Measurements from ENCODE around the gene ASF1A. TPM values are rescaled to one million over a fixed set of nuclear protein-coding genes. Genes with fewer than 3 reads are reported as not detected.

Gene ASF1A
- total RNA-seq, 2 donors from 2014 or later, result 14.4 to 20.6 TPM

GRCh38 chr6:118890997-118891790, 2.8 kb upstream of the ASF1A start:
- DNase-seq, result no peak
- H3K36me3 Mint-ChIP-seq (ENCODE audit: low read depth), result peaks cover 4% of the 10 kb centered on the region
- H3K4me3 Mint-ChIP-seq, result peak overlapping the region; percentile 95
- ATAC-seq, result no peak
- H3K27me3 Mint-ChIP-seq, result no peaks in the 10 kb centered on the region
- peak overlapping the region; percentile 100 for H3K27ac Mint-ChIP-seq
- peaks cover 60% of the 10 kb centered on the region for H3K4me1 Mint-ChIP-seq
- H3K9me3 ChIP-seq (ENCODE audit: control insufficient read depth, low read length, poor library complexity, severe bottlenecking), result no peaks in the 10 kb centered on the region

- peak overlapping the region; percentile 95 for H3K4me3 Mint-ChIP-seq
- H3K27me3 Mint-ChIP-seq, result no peaks in the 10 kb centered on the region
- DNase-seq (no peak), ATAC-seq (no peak)
- H3K36me3 Mint-ChIP-seq (ENCODE audit: low read depth), result peaks cover 4% of the 10 kb centered on the region
- H3K9me3 ChIP-seq (ENCODE audit: control insufficient read depth, low read length, poor library complexity, severe bottlenecking), result no peaks in the 10 kb centered on the region
- peaks cover 54% of the 10 kb centered on the region for H3K4me1 Mint-ChIP-seq
- peak overlapping the region; percentile 100 for H3K27ac Mint-ChIP-seq
These were observed 1.5 kb upstream of the ASF1A start for GRCh38 chr6:118892355-118892991.

GRCh38 chr6:118893064-118893806, 717 bp upstream of the ASF1A start:
- H3K9me3 ChIP-seq (ENCODE audit: control insufficient read depth, low read length, poor library complexity, severe bottlenecking), result no peaks in the 10 kb centered on the region
- peak in 2 of 3 donors; percentile 32 to 42 for DNase-seq
- peaks cover 4% of the 10 kb centered on the region for H3K36me3 Mint-ChIP-seq (ENCODE audit: low read depth)
- H3K27ac Mint-ChIP-seq, result peak overlapping the region; percentile 100
- peak; percentile 54 for ATAC-seq
- peak overlapping the region; percentile 95 for H3K4me3 Mint-ChIP-seq
- peaks cover 57% of the 10 kb centered on the region for H3K4me1 Mint-ChIP-seq
- H3K27me3 Mint-ChIP-seq, result no peaks in the 10 kb centered on the region

GRCh38 chr6:118894425-118895260, 691 bp downstream of the ASF1A start:
- H3K4me1 Mint-ChIP-seq, result peaks cover 54% of the 10 kb centered on the region
- H3K36me3 Mint-ChIP-seq (ENCODE audit: low read depth), result peaks cover 13% of the 10 kb centered on the region
- H3K4me3 Mint-ChIP-seq, result peak overlapping the region; percentile 95
- DNase-seq (peak; percentile 53 to 58 (median 57)), ATAC-seq (peak; percentile 41)
- H3K9me3 ChIP-seq (ENCODE audit: control insufficient read depth, low read length, poor library complexity, severe bottlenecking), result no peaks in the 10 kb centered on the region
- no peaks in the 10 kb centered on the region for H3K27me3 Mint-ChIP-seq
- H3K27ac Mint-ChIP-seq, result peak overlapping the region; percentile 100

- peak overlapping the region; percentile 100 for H3K27ac Mint-ChIP-seq
- ATAC-seq (no peak), DNase-seq (no peak)
- peak overlapping the region; percentile 77 for H3K4me3 Mint-ChIP-seq
- no peaks in the 10 kb centered on the region for H3K27me3 Mint-ChIP-seq
- peaks cover 13% of the 10 kb centered on the region for H3K36me3 Mint-ChIP-seq (ENCODE audit: low read depth)
- peaks cover 59% of the 10 kb centered on the region for H3K4me1 Mint-ChIP-seq
- H3K9me3 ChIP-seq (ENCODE audit: control insufficient read depth, low read length, poor library complexity, severe bottlenecking), result no peaks in the 10 kb centered on the region
These were observed 1.3 kb downstream of the ASF1A start for GRCh38 chr6:118895261-118895560.

GRCh38 chr6:118895859-118896258, 1.9 kb downstream of the ASF1A start:
- Mint-ChIP-seq H3K27ac (peak overlapping the region; percentile 100), H3K27me3 (no peaks in the 10 kb centered on the region), H3K4me3 (peak overlapping the region; percentile 77), H3K36me3 (ENCODE audit: low read depth) (peaks cover 13% of the 10 kb centered on the region), H3K4me1 (peaks cover 60% of the 10 kb centered on the region)
- H3K9me3 ChIP-seq (ENCODE audit: control insufficient read depth, low read length, poor library complexity, severe bottlenecking), result no peaks in the 10 kb centered on the region
- DNase-seq, result no peak
- no peak for ATAC-seq

- H3K9me3 ChIP-seq (ENCODE audit: control insufficient read depth, low read length, poor library complexity, severe bottlenecking), result no peaks in the 10 kb centered on the region
- ATAC-seq, result no peak
- Mint-ChIP-seq H3K4me3 (peak overlapping the region; percentile 77), H3K4me1 (peaks cover 57% of the 10 kb centered on the region), H3K27me3 (no peaks in the 10 kb centered on the region), H3K27ac (peak overlapping the region; percentile 100), H3K36me3 (ENCODE audit: low read depth) (peaks cover 13% of the 10 kb centered on the region)
- no peak for DNase-seq
These were observed 2.6 kb downstream of the ASF1A start for GRCh38 chr6:118896339-118897136.

GRCh38 chr6:118897386-118897785, 3.4 kb downstream of the ASF1A start:
- peak overlapping the region; percentile 26 for H3K4me3 Mint-ChIP-seq
- DNase-seq (no peak), ATAC-seq (no peak)
- no peaks in the 10 kb centered on the region for H3K9me3 ChIP-seq (ENCODE audit: control insufficient read depth, low read length, poor library complexity, severe bottlenecking)
- H3K27ac Mint-ChIP-seq, result peak overlapping the region; percentile 9
- H3K4me1 Mint-ChIP-seq, result peaks cover 52% of the 10 kb centered on the region
- H3K27me3 Mint-ChIP-seq, result no peaks in the 10 kb centered on the region
- H3K36me3 Mint-ChIP-seq (ENCODE audit: low read depth), result peaks cover 13% of the 10 kb centered on the region

GRCh38 chr6:118899948-118900347, 6.0 kb downstream of the ASF1A start:
- ATAC-seq (peak; percentile 82), DNase-seq (no peak)
- H3K27me3 Mint-ChIP-seq, result no peaks in the 10 kb centered on the region
- H3K36me3 Mint-ChIP-seq (ENCODE audit: low read depth), result peaks cover 8% of the 10 kb centered on the region
- peaks cover 50% of the 10 kb centered on the region for H3K4me1 Mint-ChIP-seq
- peak overlapping the region; percentile 39 for H3K4me3 Mint-ChIP-seq
- no peaks in the 10 kb centered on the region for H3K9me3 ChIP-seq (ENCODE audit: control insufficient read depth, low read length, poor library complexity, severe bottlenecking)
- peak overlapping the region; percentile 86 for H3K27ac Mint-ChIP-seq

GRCh38 chr6:118902726-118903125, 8.8 kb downstream of the ASF1A start:
- ATAC-seq, result no peak
- Mint-ChIP-seq H3K27me3 (no peaks in the 10 kb centered on the region), H3K36me3 (ENCODE audit: low read depth) (peaks cover 8% of the 10 kb centered on the region), H3K4me3 (no peak overlapping the region), H3K4me1 (peaks cover 52% of the 10 kb centered on the region), H3K27ac (peak overlapping the region; percentile 90)
- DNase-seq, result no peak
- no peaks in the 10 kb centered on the region for H3K9me3 ChIP-seq (ENCODE audit: control insufficient read depth, low read length, poor library complexity, severe bottlenecking)

GRCh38 chr6:118903138-118903537, 9.2 kb downstream of the ASF1A start:
- DNase-seq, result no peak
- Mint-ChIP-seq H3K36me3 (ENCODE audit: low read depth) (peaks cover 8% of the 10 kb centered on the region), H3K27ac (peak overlapping the region; percentile 90), H3K4me1 (peaks cover 49% of the 10 kb centered on the region), H3K27me3 (no peaks in the 10 kb centered on the region), H3K4me3 (no peak overlapping the region)
- no peaks in the 10 kb centered on the region for H3K9me3 ChIP-seq (ENCODE audit: control insufficient read depth, low read length, poor library complexity, severe bottlenecking)
- ATAC-seq, result no peak

- no peaks in the 10 kb centered on the region for H3K27me3 Mint-ChIP-seq
- H3K36me3 Mint-ChIP-seq (ENCODE audit: low read depth), result peaks cover 6% of the 10 kb centered on the region
- H3K4me3 Mint-ChIP-seq, result no peak overlapping the region
- ATAC-seq, result no peak
- H3K27ac Mint-ChIP-seq, result peak overlapping the region; percentile 90
- H3K4me1 Mint-ChIP-seq, result peaks cover 47% of the 10 kb centered on the region
- no peaks in the 10 kb centered on the region for H3K9me3 ChIP-seq (ENCODE audit: control insufficient read depth, low read length, poor library complexity, severe bottlenecking)
- DNase-seq, result no peak
These were observed 9.7 kb downstream of the ASF1A start for GRCh38 chr6:118903691-118904090.

Data from T-helper 17 cell (primary cell).